Body of pancreas (tissue), 4 donors: ENCODE measurements around the gene EXD2.

Source experiments
- POLR2A ChIP-seq, 3 donors: fragments of 450-650 bp; IDR thresholded peaks; one replicate each; pipeline ENCODE4 v1.6.1; 2016; ENCODE audit warnings: antibody characterized with exemption in 3 of 3, mild to moderate bottlenecking in 2 of 3
- TF ChIP-seq, protein P1 (sequence below), 7 experiments: fragments of 450-650 bp in 4 of 7; fragments of 200-600 bp in 3 of 7; sonication (generic) in 3 of 7; IDR thresholded peaks; one replicate each; pipeline ENCODE4 v1.5.1; 2016 to 2019; ENCODE audit warnings: antibody characterized with exemption in 7 of 7

- TF ChIP-seq, protein P1, sequence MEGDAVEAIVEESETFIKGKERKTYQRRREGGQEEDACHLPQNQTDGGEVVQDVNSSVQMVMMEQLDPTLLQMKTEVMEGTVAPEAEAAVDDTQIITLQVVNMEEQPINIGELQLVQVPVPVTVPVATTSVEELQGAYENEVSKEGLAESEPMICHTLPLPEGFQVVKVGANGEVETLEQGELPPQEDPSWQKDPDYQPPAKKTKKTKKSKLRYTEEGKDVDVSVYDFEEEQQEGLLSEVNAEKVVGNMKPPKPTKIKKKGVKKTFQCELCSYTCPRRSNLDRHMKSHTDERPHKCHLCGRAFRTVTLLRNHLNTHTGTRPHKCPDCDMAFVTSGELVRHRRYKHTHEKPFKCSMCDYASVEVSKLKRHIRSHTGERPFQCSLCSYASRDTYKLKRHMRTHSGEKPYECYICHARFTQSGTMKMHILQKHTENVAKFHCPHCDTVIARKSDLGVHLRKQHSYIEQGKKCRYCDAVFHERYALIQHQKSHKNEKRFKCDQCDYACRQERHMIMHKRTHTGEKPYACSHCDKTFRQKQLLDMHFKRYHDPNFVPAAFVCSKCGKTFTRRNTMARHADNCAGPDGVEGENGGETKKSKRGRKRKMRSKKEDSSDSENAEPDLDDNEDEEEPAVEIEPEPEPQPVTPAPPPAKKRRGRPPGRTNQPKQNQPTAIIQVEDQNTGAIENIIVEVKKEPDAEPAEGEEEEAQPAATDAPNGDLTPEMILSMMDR (IDR thresholded peaks at IDR 0.05), result peak; percentile 24 to 65 (median 44)
- peak in 2 of 3 donors; percentile 46 for TF ChIP-seq POLR2A (IDR thresholded peaks at IDR 0.05)
Measured at GRCh38 chr14:69151458-69152180, 39.7 kb upstream of the EXD2 start.
